SH-SY5Y (cell line): ENCODE measurements around the gene SMAP2.

ENCODE experiments used
- GATA2 ChIP-seq: IDR thresholded peaks from 2 replicates; pipeline ENCODE4 v1.6.1; 2011; ENCODE audit warnings: mild to moderate bottlenecking, low read depth, low read length
- GATA3 ChIP-seq: IDR thresholded peaks from 2 replicates; pipeline ENCODE4 v1.6.1; 2011; ENCODE audit warnings: low read depth, mild to moderate bottlenecking, low read length, moderate library complexity

- TF ChIP-seq GATA2: no peak
- TF ChIP-seq GATA3: no peak
Observed at GRCh38 chr1:40449684-40450494, 76.4 kb downstream of the SMAP2 start, which contains the start of gene ZFP69B.
